Activated CD8-positive, alpha-beta memory T cell treated with anti-CD3 and anti-CD28 coated beads, Interleukin-2, amount 50 U/mL, for 1 hour (primary cell): ENCODE measurements around the gene NMD3.

Source experiments
- DNase-seq: peaks from one replicate; pipeline ENCODE4 v3.0.0-alpha.2; 2020; ENCODE audit errors: extremely low read depth

NMD3 gene

DNA sequence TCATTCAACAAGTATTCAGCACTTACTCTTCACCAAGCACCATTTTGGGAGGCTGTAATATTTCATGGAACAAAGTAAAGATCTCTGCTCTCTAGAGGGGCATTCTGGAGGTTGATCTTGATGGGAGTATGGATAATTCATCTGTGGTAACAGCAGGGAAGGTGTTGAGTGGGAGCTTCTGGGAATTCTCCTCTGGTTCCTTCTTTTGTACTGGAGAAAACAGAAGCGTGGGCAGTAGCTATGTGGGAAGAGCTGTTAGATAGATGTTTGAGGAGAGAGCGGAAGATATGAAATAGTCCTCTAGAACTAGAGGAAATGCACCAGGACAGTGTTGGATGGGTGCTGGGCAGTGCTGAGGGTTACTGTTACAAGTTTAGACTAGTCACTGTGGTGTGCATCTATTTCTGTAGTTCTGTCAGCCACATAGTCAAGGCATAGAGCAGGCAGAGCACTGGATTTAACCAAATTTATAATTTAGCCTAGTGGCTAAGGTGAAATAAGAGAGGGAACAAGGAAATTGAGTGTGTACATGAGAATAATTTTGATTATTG, 9.6 kb downstream of the NMD3 start:
- no peak for DNase-seq

DNA sequence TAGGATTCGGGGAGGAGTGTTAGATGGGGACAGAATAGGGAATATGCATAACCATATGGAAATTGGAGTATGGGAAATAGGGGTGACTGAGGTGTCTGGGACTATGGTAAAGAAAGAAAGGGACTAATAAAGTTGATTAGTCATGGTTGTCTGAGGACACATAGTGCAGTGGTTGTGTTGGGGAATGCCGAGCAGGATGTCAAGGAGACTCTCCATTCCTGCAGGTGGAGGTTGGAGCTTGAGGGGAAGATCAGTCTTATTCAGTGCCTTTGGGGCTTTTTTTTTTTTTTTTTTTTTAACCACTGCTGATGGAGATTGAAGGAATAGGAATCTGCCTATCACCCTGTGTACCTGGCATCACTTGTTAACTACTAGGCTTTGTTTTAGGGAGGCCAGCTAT, 10.8 kb downstream of the NMD3 start:
- DNase-seq, result no peak

DNA sequence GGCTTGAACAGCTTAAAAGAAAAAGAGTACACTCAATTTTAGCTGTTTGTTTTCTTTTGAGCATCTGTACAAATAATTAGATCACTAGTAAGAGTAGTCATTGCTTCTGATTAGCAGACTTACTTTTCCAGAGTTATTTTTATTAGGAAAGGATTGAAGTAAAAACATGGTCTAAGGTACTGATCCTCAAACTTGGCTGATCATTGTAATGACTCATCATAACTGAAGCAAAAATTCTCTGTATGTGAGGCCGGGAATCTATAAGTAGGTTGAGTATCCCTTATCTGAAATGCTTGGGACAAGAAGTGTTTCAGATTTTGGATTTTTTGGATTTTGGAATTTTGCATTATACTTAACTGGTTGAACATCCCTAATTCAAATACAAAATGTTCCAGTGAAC, 12.4 kb downstream of the NMD3 start:
- no peak for DNase-seq

DNA sequence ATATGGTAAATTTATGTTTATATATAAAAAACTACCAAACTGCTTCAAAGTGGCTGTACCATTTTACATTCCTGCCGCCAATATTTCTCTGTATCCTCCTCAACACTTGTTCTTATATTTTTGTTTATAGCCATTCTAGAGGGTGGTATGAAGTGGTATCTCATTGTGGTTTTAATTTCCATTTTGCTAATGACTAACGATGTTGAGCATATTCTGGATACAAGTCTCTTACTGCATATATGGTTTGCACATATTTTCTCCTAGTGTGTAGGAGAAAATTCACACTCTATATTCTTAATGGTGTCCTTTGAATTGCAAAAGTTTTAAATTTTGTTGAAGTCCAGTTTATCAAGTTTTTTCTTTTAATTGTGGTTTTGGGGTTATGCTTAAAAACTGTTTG, 15.1 kb downstream of the NMD3 start:
- no peak for DNase-seq

DNA sequence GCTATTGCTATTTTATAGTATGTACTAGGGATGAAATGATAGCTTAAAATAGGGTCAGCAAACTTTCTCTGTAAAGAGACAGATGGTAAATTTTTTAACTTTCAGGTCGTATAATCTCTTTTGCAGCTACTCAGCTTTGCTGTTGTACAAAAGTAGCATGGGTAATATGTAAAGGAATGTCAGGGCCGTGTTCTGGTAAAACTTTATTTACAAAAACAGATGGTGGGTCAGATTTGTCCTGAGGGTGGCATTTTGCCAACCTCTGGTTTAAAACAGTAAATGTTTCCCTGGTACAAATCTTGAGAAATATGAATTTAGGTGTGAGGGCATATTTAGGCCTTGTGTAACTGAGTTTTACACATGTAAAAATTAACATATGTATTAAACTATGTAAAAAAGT, 18.6 kb downstream of the NMD3 start:
- DNase-seq, result no peak

DNA sequence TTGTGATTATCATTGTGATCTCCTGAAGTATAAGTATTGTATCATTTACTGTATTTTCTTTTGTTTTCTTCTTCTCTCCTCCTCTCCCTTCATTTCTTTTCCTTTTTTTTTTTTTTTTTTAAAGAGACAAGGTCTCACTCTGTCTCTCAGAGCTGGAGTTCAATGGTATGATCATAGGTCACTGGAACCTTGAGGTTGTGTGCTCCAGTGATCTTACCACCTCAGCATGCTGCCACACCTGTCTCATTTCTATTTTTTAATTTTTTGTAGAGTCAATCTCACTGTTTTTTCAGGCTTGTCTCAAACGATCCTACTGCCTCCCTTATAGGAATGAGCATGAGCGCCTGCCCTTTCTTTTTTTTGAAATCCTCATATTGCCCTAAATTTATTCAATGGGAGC, 23.4 kb downstream of the NMD3 start:
- no peak for DNase-seq

DNA sequence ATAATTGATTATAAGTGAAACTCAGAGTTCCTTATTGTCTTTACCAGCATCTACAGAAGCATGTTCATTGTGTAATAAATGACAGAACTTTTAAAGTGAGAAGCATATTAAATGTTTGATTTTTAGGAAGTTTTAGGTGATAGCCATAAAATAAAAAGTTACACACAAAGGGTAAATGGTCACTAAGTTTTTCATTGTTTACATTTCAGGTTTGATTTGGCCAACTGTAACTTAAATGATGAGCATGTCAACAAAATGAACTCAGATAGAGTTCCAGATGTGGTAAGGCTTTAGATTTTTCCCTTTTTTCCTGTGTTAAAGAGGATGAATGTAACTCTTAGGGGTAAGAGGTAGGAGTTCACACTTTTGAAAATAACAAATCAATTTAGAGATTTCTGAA, 25.9 kb downstream of the NMD3 start:
- no peak for DNase-seq

DNA sequence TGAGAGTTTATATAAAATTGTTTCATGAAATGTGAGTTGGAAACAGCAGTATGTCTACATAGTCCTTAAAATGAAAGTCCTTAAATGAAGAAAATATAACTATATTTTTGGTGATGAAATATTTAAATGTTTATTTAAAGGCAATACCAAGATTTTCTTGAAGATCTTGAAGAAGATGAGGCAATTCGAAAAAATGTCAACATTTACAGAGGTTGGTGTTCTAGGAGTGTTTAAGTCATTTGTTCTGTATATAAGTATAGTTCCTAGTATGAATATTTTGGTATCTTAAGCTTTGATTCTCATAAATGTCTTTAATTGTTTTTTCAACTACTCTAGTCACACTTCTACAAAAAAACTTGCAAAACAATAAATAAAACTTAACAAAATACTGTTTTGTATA, 29.0 kb downstream of the NMD3 start:
- DNase-seq, result no peak

DNA sequence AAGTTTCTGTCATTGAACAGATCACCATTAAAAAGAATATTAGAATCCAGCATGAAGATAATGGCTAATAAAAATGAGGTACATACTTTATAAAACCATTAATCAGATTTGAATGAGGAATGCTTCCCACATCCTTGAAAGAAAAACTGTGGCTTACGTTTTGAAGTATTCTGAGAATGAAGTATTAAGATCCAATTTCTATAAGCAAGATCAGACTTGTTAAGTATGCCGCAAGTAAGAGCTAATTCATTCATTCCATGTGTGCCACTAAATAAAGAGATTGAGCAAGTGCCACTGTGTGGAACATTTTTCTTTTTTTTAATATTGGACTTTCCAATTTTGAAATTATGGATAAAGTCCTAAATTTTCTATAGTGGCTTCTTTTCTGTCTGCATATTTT, 30.6 kb downstream of the NMD3 start:
- no peak for DNase-seq

DNA sequence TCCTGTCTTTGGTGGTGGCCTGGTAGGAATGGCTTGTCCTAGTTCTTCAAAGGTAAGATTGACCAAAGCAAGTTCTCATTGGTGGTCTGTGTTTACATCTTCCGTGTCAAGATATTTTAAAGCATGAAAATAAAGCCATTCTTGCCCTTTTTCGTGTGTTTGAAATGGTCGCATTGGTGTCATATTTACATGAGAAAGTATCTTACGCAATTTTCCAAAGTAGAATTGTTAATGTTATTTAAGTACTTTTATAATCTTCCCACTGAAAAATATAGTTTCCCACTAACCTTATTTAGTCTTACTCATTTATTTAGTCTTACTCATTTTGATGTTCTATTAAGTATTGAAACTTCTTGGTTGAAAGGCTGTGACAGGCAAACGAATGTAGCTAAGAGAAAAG, 31.0 kb downstream of the NMD3 start:
- no peak for DNase-seq

DNA sequence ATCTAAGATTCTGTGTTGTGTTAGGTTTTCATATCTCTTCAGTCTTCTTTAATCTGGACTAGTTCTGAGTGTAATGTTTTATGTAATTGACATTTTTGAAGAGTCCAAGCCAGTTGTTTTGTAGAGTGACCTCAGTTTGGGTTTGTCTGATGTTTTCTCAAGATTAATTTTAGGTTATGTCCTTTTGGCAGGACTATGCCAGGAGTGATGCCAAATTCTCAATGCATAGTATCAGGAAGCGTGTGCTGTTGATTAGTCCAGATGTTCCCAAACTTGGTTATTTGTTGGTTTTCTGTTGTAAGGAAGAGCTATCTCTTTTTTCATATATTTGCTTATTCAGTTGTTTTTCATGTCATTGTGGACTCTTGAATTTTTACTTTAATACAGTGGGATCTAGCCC, 32.6 kb downstream of the NMD3 start:
- no peak for DNase-seq

DNA sequence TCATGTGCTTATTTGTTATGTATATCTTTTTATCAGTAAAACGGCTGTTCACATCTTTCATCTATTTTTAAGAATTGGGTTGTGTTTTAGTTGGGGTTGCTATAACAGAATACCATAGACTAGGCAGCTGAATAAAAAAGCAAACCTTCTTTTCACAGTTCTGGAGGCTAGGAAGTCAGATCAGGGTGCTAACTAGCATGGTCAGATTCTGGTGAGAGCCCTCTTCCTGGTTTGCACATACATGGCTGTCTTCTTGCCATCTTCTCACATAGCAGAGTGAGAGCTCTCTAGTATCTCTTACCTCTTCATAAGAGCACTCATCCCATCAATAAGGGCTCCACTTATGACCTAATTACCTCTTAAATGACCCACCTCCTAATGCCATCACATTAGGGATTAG, 33.8 kb downstream of the NMD3 start:
- DNase-seq, result no peak

DNA sequence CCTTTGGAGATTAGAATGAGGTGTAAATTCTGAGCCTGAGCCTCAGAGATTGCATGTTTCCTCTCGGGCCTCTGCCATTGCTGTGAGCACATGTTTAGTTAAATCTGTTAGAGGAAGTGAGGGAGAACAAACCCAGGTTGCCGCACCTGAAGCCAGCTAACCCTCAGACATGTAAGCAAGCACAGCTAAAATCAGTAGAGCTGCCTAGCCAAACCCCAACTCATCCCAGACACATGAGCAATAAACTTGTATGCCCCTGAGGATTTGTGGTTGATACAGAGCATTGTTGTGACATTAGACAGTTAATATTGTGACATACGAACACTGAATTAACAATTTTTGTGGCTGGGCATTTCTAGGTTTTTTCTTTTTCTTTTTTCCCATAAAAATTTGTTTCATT, 41.9 kb downstream of the NMD3 start:
- no peak for DNase-seq

DNA sequence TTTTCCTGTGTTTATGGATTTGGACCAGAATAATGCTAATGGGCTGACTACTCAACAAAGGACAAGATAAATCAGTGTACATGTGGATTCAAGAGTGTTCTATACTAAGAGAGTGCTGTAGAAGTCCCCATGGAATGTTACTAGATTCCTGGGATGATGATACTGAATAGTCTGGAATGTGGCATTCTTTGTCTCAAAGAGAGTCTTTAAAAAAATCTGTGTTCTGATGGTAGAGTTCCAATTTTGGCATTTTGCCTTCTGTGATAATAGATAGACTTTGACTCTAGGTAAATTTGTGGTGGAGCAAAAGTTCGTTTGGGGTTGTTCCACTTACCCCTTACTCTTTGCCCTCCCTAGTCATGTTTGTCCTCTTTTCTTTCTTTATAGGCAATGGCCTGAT, 43.7 kb downstream of the NMD3 start:
- DNase-seq, result no peak

DNA sequence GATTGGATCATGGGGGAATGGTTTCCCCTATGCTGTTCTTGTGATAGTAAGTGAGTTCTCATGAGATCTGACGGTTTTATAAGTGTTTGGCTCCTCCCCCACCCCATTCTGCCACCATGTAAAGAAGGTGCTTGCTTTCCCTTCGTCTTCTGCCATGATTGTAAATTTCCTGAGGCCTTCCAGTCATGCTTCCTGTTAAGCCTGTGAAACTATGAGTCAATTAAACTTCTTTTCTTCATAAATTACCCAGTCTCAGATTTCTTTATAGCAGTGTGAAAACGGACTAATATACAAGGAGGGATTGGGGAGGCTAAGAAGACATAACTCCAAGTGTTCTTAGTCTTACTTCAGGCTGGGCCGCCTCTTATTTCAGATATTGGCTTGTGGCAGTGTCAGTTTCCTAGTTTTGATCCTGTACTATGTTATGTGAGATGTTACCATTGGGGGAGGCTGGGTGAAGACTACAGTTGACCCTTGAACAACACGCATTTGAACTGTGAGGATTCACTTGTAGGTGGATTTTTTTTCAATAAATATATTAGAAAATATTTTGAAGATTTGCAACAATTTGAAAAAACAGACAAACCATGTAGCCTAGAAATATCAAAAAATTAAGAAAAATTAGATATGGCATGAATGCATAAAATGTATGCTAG, 44.9 kb downstream of the NMD3 start:
- no peak for DNase-seq

DNA sequence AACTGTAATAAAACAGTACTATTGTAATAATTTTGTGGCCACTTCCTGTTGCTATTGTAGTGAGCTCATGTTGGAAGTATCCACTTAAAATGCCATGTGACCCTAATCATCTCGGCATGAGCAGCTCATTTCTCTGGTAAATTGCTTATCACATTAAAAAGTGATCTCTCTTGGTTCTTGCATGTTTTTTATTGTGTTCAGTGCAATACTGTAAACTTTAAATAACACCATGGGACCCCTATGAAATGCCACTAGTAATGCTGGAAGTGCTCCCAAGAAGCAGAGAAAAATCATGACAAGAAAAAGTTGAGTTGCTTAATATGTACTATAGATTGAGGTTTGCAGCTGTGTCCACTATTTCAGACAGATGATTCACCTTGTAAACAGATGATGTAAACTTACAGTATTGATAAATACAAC, 45.6 kb downstream of the NMD3 start:
- DNase-seq, result no peak

DNA sequence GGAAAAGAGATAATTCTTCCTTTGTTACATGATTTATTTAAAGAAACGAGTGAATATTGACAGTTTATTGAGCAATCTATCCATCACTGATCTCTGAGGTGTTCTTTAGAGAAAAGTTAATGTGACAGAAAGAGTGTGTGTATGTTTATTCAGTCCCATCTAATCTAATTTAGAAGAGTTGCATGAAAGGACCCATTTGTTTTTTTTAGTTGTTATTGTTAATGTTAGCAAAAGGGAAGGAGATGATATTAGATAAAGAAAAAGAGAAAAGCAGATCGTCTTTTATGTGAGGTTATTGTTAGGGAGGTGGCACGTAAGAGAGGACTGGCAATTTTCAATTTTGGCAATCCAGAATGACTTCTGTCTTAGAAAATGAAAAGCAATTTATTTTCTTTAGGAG, 46.5 kb downstream of the NMD3 start:
- no peak for DNase-seq

DNA sequence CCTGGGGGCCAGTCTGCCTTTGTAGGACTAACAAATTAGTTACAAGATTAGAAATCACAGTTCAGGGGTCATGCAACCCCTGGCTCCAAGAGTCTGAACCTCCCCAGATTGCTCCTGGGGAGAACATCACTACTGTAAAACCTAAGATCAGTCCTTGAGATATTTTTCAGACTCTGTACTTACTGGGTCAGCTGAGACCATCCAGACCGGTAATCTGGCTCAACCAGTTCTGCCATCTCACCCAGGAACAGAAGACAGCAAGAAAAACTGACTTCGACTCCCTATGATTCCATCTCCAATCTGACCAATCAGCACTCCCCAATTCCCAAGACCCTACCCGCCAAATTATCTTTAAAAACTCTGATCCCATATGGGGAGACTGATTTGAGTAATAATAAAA, 47.5 kb downstream of the NMD3 start:
- no peak for DNase-seq

DNA sequence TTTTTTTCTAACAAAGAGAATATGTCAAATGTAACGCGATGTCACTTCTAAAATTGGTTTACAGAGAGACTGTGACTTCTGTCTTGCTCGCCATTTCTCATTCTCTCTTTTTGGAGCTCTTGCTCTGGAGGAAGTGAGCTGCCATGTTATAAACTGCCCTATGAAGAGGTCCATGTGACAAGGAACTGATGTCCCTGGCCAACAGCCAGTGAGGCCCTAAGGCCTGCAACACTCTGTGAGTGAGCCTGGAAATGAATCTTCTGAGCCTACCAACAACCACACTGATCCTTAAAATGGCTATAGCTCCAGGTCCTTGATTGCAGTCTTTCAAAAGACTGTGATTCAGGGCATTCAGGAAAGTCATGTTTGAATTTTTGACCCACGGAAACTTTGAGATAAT, 49.9 kb downstream of the NMD3 start:
- DNase-seq, result no peak

DNA sequence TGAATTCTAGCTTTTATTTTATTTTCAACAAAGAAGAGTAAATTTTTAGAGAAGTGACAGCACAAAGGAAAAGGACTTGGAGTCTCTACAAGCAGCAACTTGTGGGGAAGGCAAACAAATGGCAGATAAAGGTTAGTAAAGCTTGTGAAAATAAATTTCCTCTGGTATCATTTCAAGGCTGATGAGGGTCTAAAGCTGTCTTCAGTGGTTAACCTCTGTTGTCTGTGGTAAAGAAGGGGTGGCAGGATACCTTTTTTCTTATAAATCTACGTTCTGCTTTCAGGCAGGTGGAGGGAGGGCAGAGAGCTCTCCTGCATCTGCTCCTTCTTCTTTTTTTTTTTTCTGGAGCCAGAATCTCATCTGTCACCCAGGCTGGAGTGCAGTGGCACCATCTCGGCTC, 50.5 kb downstream of the NMD3 start:
- DNase-seq, result no peak

DNA sequence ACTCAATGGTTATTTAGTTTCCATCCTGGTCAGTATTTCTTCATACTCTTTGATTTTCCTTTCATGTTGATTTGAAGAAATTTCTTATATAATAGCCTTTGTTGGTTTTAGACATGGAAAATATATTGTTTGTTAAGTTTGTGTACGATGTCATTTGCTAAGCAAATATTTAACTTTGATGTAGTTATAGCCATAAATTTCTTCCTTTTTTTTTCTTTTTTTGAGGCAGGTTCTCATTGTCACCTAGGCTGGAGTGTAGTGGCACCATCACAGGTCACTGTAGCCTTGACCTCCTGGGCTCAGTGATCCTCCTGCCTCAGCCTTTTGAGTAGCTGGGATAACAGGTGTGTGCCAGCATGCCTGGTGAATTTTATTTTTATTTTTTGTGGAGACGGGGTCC, 51.4 kb downstream of the NMD3 start:
- DNase-seq, result no peak

DNA sequence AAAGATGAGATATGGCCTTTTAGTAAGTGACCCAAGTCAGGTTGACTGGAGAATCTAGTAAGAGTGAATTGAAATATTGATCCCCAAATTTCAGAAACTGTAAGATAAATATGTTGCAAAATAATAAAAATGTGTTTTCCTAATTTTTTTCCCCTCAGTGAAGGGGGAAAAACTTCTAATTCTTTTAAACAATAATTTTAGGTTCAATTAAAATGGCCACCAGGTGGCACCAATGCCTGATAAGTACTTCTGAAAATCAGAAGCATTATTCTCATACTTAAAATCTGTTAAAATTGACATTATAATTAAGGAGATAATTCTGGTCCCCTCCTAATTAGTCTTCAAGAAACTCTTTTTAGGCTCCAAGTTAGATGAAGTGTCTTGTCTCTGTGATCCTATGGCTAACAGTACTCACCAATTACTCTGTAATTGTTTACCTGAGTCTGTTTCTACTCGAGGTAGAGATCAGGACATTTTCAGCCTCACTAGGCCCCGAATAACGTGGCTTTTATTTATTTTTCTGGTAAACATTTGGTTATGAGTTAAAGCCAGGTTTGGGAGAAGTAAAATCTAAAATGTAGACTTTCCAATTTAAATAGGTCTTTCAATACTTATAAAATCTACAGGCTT, 52.6 kb downstream of the NMD3 start:
- DNase-seq, result peak; percentile 8

DNA sequence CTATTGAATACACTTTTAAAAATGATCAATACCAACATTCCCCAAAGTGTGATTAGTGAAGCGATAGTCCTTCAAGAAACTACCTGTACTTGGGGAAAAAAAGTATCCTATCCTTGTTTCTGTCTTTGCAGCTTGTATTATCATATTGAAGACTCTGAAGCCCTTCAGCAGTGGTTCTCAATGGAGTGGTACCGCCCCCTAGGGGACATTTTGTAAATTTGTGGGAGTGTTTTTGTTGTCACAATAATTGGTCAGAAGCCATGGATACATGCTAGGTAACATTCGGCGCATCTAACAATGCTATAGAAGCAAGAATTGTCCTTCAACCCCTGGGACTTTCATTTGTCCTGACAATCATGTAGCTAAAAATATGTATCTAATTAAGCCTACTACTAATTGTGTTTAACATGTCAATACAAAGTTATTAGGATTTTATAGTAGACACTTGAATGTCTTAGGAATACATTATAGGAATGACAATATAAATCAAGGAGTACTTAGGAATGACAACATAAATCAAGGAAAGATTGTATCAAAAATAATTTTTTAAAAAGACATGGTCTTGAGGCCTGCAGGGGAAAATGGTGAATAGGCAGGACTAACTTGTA, 53.7 kb downstream of the NMD3 start:
- no peak for DNase-seq
